Ovary (tissue), 3 donors: ENCODE results near the gene INPP4A.

Experiments
- CTCF ChIP-seq, 3 donors: fragments of 450-650 bp in 2 of 3; fragments of 200-600 bp in 1 of 3; IDR thresholded peaks; one replicate each; pipeline versions ENCODE4 v1.5.1 to v1.8.0; 2016 to 2022; ENCODE audit warnings: antibody characterized with exemption in 3 of 3, mild to moderate bottlenecking in 1 of 3
- POLR2A ChIP-seq: fragments of 450-650 bp; IDR thresholded peaks from one replicate; pipeline ENCODE4 v1.6.1; 2017; ENCODE audit warnings: antibody characterized with exemption, mild to moderate bottlenecking, moderate library complexity
- donor health status: DM: no; HTN: no; CAD: no.

DNA sequence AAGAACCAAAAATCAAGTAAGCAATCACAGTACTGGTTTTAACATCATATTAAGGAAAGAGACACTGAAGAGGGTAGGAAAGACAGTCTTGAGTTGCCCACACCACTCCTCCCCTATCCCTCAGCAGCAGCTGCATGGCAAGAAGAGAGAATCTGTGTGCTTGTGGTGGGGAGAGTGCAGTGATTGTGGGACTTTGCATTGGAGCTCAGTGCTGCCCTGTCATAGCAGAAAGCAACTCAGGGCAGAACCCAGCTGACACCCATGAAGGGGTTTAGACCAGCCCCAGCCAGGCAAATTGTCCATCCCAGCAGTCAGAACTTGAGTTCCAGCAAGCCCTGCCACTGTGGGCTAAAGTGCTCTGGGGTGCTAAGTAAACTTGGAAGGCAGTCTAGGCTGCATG is 40.8 kb upstream of the INPP4A start:
- TF ChIP-seq CTCF (IDR thresholded peaks at IDR 0.05) (no peak), POLR2A (no peak)
